Lung (tissue), 12 donors: ENCODE data around the gene SLC35F1. TPM values are rescaled to one million over a fixed set of nuclear protein-coding genes. Genes with fewer than 3 reads are reported as not detected.

Experiments
- ATAC-seq: fragments of 200-7000 bp; cut with Tn5 transposase; one replicate; pipeline ENCODE4 v1.9.1; 2020; ENCODE audit warnings: moderate number of reproducible peaks; ENCODE audit not compliant: insufficient read depth, low FRiP score
- DNase-seq, 3 donors: peaks; one replicate each; pipeline ENCODE4 v3.0.0-alpha.2; 2013 to 2017
- H3K27ac ChIP-seq, 2 donors: one replicate each; pipeline ENCODE4 v1.5.1; 2013; ENCODE audit warnings: mild to moderate bottlenecking in 2 of 2, moderate library complexity in 2 of 2, control low read depth in 1 of 2, inconsistent platforms in 1 of 2, low read depth in 1 of 2, low read length in 1 of 2
- H3K27me3 ChIP-seq, 3 donors: one replicate each; pipeline ENCODE4 v1.5.1; 2013; ENCODE audit warnings: low read length in 2 of 3; ENCODE audit not compliant: control insufficient read depth in 3 of 3, insufficient read depth in 3 of 3
- H3K36me3 ChIP-seq, 4 donors: one replicate each; pipeline ENCODE4 v1.5.1; 2013; ENCODE audit warnings: low read length in 4 of 4, mild to moderate bottlenecking in 1 of 4, moderate library complexity in 1 of 4; ENCODE audit not compliant: control insufficient read depth in 4 of 4, insufficient read depth in 4 of 4
- H3K4me1 ChIP-seq, 5 donors: one replicate each; pipeline ENCODE4 v1.5.1; 2013; ENCODE audit warnings: low read length in 5 of 5, mild to moderate bottlenecking in 2 of 5, moderate library complexity in 1 of 5; ENCODE audit not compliant: control insufficient read depth in 5 of 5, insufficient read depth in 5 of 5
- H3K4me3 ChIP-seq: one replicate; pipeline ENCODE4 v1.5.1; 2013; ENCODE audit warnings: mild to moderate bottlenecking, control low read depth, moderate library complexity
- H3K9ac ChIP-seq, 2 donors: one replicate each; pipeline ENCODE4 v1.5.1; 2013; ENCODE audit warnings: low read length in 2 of 2, control low read depth in 1 of 2; ENCODE audit not compliant: insufficient read depth in 1 of 2
- H3K9me3 ChIP-seq, 4 donors: one replicate each; pipeline ENCODE4 v1.5.1; 2013; ENCODE audit warnings: low read length in 3 of 4, mild to moderate bottlenecking in 1 of 4, moderate library complexity in 1 of 4; ENCODE audit not compliant: control insufficient read depth in 4 of 4, insufficient read depth in 3 of 4
- WGBS, 2 donors: extraction: QIAGEN DNeasy Blood & Tissue Kit; methylation state at CpG; one replicate each; pipeline ENCODE4 v1.1.7; 2013; 5-methylcytosine and 5-hydroxymethylcytosine counted together
- polyA plus RNA-seq, 2 donors: library from polyadenylated mRNA; stranded (reverse); fragments of 200-250 nt; gene quantifications; one replicate each; pipeline ENCODE4 v1.2.1, GENCODE V29; 2013
- total RNA-seq, 2 donors: library from RNA; depleted of rRNA in 1 of 2; stranded (reverse); fragments of >200 nt in 1 of 2; gene quantifications; one replicate each; pipeline ENCODE4 v1.2.1, GENCODE V29; 2014 to 2021
- TF ChIP-seq, protein P1 (sequence below): IDR thresholded peaks from 2 replicates; pipeline ENCODE4 v1.5.1; 2012; ENCODE audit warnings: mild to moderate bottlenecking; ENCODE audit errors: control extremely low read depth, extremely low read depth
- donor health status: control.
- donor health status: control.
- donor health status: Bipolar disorder and iron deficiency.
- donor health status: healthy.
- donor health status: DM: yes; HTN: yes; CAD: no.

SLC35F1 gene
- total and polyA plus RNA-seq, 4 donors, result 0.04 to 5.7 (median 0.07) TPM

DNA sequence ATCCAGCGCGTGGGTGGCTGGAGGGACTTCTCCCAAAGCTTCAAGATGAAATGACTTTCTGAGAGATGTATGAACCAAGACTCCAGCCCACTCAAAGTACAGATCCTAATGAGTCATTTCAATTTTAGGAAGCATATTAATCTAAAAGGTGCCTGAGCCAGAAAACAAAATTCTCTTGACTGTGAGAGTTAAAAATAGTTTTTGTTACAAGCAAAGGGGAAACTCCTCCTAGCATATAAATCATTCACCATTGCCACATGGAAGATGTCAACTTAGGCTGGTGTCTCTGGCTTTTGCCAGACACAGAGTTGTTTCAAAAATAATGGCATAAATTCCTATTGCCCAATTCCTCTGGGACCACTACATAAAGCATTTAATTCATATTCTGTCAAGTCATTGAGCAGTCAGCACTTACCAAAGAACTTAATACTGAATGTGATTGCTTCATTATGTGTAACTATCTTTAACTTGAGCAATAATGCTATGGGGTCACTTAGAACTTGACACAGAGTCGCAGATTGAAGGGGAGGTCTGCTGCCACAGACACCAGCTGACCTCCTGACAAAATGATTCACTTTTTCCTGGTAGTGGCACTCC lies 280.6 kb downstream of the SLC35F1 start:
- H3K27ac ChIP-seq, result no peak overlapping the region
- H3K27me3 ChIP-seq, result no peaks in the 10 kb centered on the region
- DNase-seq, result peak in 2 of 3 donors; percentile 90 to 91
- H3K9ac ChIP-seq, result no peak overlapping the region
- no peaks in the 10 kb centered on the region for H3K36me3 ChIP-seq
- H3K4me1 ChIP-seq, result peaks cover 0 to 16% (median 7%) of the 10 kb centered on the region in 5 donors
- WGBS, 2 donors, result 42 to 46% methylated on average over 3 of the region's 3 CpGs
- peak; percentile 79 for ATAC-seq
- no peak overlapping the region for H3K4me3 ChIP-seq
- no peaks in the 10 kb centered on the region for H3K9me3 ChIP-seq
- TF ChIP-seq, protein P1, sequence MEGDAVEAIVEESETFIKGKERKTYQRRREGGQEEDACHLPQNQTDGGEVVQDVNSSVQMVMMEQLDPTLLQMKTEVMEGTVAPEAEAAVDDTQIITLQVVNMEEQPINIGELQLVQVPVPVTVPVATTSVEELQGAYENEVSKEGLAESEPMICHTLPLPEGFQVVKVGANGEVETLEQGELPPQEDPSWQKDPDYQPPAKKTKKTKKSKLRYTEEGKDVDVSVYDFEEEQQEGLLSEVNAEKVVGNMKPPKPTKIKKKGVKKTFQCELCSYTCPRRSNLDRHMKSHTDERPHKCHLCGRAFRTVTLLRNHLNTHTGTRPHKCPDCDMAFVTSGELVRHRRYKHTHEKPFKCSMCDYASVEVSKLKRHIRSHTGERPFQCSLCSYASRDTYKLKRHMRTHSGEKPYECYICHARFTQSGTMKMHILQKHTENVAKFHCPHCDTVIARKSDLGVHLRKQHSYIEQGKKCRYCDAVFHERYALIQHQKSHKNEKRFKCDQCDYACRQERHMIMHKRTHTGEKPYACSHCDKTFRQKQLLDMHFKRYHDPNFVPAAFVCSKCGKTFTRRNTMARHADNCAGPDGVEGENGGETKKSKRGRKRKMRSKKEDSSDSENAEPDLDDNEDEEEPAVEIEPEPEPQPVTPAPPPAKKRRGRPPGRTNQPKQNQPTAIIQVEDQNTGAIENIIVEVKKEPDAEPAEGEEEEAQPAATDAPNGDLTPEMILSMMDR, result no peak

DNA sequence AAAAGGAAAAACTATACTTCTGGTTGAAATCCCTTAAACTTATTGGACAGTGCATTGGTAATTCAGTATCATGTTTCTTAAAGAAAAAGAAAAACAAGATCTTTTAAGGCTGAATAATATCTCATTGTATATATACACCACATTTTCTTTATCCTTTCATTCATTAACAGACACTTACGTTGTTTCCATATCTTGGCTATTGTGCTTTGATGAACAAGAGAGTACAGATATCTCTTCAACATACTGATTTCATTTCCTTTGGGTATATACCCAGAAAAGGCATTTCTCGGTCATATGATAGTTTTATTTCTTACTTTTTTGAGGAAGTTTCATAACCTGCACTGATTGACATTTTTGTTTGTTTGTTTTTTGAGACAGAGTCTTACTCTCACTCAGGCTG lies 281.5 kb downstream of the SLC35F1 start:
- Histone ChIP-seq H3K27me3 (no peaks in the 10 kb centered on the region), H3K9ac (no peak overlapping the region), H3K4me3 (no peak overlapping the region), H3K27ac (no peak overlapping the region), H3K36me3 (no peaks in the 10 kb centered on the region), H3K9me3 (no peaks in the 10 kb centered on the region), H3K4me1 (peaks cover 0 to 16% (median 7%) of the 10 kb centered on the region in 5 donors)
- TF ChIP-seq, protein P1, result no peak
- ATAC-seq (no peak), DNase-seq (no peak)
- WGBS, 2 donors, result 60 to 86% methylated on average over 2 of the region's 2 CpGs

DNA sequence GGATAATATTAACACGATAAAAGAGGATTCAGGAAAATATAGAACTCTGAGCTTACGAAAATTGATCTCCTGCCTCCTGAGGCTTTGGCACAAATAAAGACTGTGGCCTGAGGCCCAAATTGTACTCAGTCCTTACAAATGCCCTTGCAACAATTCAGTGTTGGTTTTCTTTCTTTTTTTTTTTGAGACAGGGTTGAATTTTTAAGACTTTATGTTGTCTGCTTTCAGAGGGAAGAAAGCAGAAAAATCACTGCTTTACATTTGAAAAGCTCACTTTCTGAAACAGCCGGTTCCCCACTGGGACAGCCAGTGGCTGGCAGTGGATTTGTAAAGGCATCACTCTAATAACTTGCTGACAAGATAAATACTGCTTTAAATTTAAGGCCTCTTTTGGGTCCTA lies 290.5 kb downstream of the SLC35F1 start:
- H3K9ac ChIP-seq, result no peak overlapping the region
- no peak overlapping the region for H3K4me3 ChIP-seq
- TF ChIP-seq, protein P1, result no peak
- DNase-seq, result no peak
- H3K27ac ChIP-seq, result no peak overlapping the region
- H3K36me3 ChIP-seq, result no peaks in the 10 kb centered on the region
- no peak for ATAC-seq
- 73 to 83% methylated on average over 3 of the region's 3 CpGs for WGBS, 2 donors
- no peaks in the 10 kb centered on the region for H3K27me3 ChIP-seq
- no peaks in the 10 kb centered on the region for H3K9me3 ChIP-seq
- peaks cover 0 to 23% (median 7%) of the 10 kb centered on the region in 5 donors for H3K4me1 ChIP-seq

DNA sequence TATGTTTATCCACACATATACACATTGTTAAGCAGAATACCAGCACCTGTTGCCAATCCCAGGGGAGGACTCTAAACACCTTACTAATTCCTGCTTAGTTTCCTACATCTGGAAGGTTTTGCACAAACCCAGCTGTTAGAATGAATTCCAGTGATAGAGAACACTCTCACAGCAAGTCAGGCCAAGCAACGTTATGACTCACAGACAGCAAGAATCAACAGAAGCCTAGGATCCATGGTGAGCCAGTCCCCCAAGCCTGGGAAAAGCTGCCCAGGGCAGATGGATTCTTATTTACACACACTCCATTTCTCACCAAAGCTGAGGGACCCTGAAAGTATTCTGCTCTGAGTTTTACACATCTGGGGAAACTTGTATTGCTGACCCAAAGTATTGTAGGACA lies 291.7 kb downstream of the SLC35F1 start:
- WGBS, 2 donors, result 50 to 53% methylated on average over 1 of the region's 1 CpG
- no peaks in the 10 kb centered on the region for H3K36me3 ChIP-seq
- DNase-seq, result no peak
- no peak for ATAC-seq
- no peak overlapping the region for H3K9ac ChIP-seq
- H3K27me3 ChIP-seq, result no peaks in the 10 kb centered on the region
- no peaks in the 10 kb centered on the region for H3K9me3 ChIP-seq
- H3K27ac ChIP-seq, result no peak overlapping the region
- peaks cover 0 to 23% (median 7%) of the 10 kb centered on the region in 5 donors for H3K4me1 ChIP-seq
- no peak overlapping the region for H3K4me3 ChIP-seq
- TF ChIP-seq, protein P1, result no peak
